Measurements from ENCODE around the gene MLN.

DNA sequence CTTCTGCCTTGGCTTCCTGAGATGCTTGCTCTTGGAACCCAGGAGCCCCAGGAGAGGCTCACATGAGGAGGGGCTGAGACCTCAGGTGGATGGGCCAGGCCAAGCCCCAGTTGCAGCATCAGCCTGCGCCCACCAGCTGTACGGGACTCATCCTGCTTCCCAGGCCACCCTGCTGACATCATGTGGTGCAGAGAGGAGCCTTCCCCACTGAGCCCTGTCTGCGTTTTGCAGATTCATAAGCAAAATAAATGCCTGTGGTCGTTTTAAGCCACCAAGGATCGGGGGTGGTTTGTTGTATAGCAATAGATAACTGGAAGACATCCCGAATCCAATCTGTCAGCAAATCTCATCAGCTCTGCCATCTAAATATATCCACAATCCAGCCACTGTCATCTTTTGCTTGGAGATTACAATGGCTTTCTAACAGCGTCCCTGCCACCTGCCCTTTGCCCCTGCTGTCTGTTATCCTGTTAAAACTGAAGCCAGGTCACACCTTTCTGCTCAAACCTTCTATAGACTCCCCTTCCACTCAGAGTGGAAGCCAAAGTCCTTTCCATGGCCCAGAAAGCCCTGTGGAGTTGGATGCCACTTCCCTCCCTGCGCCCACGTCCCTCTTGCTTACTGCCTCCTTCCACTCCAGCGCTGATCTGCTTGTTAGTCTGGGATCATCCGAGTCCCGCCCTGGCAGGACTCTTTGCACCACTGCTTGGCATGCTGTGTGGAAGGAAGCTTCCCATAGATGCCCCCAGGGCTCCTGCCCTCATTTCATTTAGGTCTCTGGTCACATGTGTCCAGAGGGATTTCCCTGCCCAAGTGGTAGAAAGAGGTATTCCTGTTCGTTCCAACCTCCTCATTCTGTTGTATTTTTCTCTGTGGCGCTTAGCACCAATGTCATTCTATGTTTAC is 24.0 kb upstream of the MLN start:
- TF ChIP-seq TAF1 (IDR thresholded peaks at IDR 0.05; ENCODE audit: borderline replicate concordance, low read depth, low read length) (no peak), POLR2A (IDR thresholded peaks at IDR 0.05; ENCODE audit: low read depth, low read length) (no peak), POLR2AphosphoS5 (IDR thresholded peaks at IDR 0.05; ENCODE audit: low read depth, low read length) (no peak)
